Measurements from ENCODE around the gene NEURL2.

DNA sequence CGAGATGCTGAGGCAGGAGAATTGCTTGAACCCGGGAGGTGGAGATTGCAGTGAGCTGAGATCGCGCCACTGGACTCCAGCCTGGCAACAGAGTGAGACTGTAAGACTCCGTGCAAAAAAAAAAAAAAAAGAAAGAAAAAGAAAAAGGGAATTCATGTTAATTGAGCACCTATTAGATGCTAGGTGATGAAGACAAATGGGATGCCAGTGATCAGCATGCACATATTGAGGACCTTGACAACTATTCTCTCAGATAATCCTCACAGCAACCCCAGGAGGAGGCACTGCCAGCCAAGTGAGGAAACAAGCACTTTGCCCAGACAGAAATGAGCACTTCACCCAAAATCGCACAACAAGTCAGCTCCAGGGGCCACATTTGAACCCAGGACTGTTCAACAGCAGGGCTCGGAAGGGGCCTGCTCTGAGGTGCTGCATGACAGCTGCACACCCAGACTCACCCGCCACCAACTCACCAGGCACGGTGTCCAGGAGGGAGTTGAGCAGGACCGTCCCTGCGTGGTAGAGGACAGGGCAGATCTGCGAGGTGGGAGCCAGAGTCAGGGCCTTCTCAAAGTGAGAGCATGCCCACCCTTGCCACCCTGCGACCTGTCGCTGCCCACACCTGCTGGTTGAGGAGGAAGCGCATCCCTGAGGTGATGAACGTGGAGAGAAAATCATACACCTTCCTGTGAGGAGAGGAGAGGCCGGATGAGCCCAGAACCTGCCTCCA lies 16.4 kb upstream of the NEURL2 start:
- no peak for TF ChIP-seq CTCF (IDR thresholded peaks at IDR 0.05; ENCODE audit: low read length)
- TF ChIP-seq EZH2 (optimal IDR thresholded peaks at IDR 0.05; ENCODE audit: low read depth, low read length), result no peak
